Activated CD4-positive, alpha-beta memory T cell treated with anti-CD3 and anti-CD28 coated beads for 36 hours (primary cell): Measurements from ENCODE around the gene GRHL1. TPM values are rescaled to one million over a fixed set of nuclear protein-coding genes. Genes with fewer than 3 reads are reported as not detected.
A peak's percentile ranks its signal among the peaks of the same experiment; 100 is the strongest.

Source experiments
- CTCF ChIA-PET: fragments of 350-600 bp; sonication (Branson Sonifier 250); formaldehyde crosslinking; loops from one replicate; lab custom pipeline; 2021; ENCODE audit warnings: antibody characterized with exemption, inconsistent platforms; lab: Charles Lee
- POLR2A ChIA-PET: fragments of 350-600 bp; sonication (Branson Sonifier 250); formaldehyde crosslinking; loops from one replicate; lab custom pipeline; 2021; ENCODE audit warnings: antibody characterized with exemption; lab: Charles Lee
- DNase-seq: peaks from one replicate; pipeline ENCODE4 v3.0.0-alpha.2; 2020
- H3K27ac Mint-ChIP-seq: one replicate; pipeline ENCODE4 v1.8.0; 2021; ENCODE audit warnings: mixed read lengths
- H3K27me3 Mint-ChIP-seq: one replicate; pipeline ENCODE4 v1.8.0; 2021; ENCODE audit warnings: mixed read lengths
- H3K36me3 Mint-ChIP-seq: one replicate; pipeline ENCODE4 v1.8.0; 2021; ENCODE audit warnings: mixed read lengths
- H3K4me1 Mint-ChIP-seq: one replicate; pipeline ENCODE4 v1.8.0; 2021; ENCODE audit warnings: low read depth, mixed read lengths
- H3K4me3 Mint-ChIP-seq: one replicate; pipeline ENCODE4 v1.8.0; 2021; ENCODE audit warnings: mild to moderate bottlenecking, mixed read lengths
- H3K9me3 Mint-ChIP-seq: one replicate; pipeline ENCODE4 v1.8.0; 2021; ENCODE audit warnings: mixed read lengths
- intact Hi-C: fragments of 100-400 bp; cut with micrococcal nuclease; formaldehyde crosslinking; loops from one replicate; pipeline ENCODE4 v1.15.1; 2023
- total RNA-seq, 2 experiments: library from RNA; stranded (reverse); gene quantifications; one replicate each; pipeline ENCODE4 v1.2.3, GENCODE V29; 2021

The GRHL1 gene
- total RNA-seq, 2 experiments from 2014 or later, result 1.00 to 1.1 TPM

DNA sequence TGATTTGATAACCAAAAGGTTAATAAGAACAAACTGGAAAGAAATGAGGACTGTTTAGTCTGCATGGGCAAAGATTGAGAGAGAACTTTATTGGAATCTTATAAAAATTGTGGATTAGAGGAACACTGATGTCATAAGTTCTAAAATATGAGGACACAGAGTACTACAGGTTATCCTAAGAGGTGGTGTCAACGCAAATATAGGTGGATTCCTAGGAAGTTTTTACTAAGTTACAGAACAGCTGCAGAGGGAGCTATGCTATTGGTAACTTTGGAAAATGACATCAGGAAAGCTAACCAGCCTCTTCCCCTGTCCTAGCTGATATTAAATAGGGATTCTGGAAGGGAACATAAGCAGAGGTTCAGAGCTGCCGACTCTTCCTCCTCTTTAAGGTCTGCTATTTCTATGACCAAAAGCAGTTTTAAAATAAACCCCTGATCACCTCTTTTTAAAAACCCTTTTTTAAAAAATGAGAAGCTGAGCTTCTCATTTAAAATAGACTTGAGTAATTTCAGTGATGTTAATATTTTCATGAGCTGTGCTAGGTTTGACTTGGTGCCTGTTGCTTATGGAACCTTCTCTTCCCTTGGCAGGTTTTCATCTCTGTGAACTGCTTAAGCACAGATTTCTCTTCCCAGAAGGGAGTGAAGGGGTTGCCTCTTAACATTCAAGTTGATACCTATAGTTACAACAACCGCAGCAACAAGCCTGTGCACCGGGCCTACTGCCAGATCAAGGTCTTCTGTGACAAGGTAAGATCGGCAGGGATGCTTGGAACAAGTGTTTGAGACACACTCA lies 34.2 kb downstream of the GRHL1 start:
- ChIA-PET CTCF (interaction anchor here (0.6 to 6.9 kb wide), 19 partner anchors 9 to 1119 kb away, joined by 3 to 149 read pairs (median 4); partner anchors contain the start of gene KLF11), POLR2A (no interaction called here)
- Mint-ChIP-seq H3K27me3 (peaks cover 5% of the 10 kb centered on the region), H3K4me1 (peaks cover 10% of the 10 kb centered on the region), H3K4me3 (no peak overlapping the region), H3K27ac (no peak overlapping the region), H3K36me3 (no peaks in the 10 kb centered on the region), H3K9me3 (no peaks in the 10 kb centered on the region)
- no peak for DNase-seq
- intact Hi-C loops, result no loop called here

DNA sequence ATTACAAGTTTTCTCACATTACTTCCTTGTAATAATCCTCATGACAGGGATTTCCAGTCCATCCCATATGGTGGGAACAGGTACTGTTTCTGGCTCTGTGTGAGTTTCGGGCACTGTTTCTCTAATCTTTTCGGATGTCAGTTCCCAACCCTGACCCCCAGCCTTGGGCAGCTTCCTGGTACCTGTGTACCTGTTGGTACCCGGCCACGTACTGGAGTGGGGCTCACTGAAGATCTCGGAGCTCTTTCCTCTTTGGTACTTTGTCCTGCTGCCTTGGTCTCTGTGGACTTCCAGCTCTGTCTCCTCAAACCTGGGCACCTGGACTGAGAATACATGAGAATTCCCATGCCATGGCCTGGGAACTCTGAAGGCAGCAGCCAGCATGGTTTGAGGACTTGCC lies 36.8 kb downstream of the GRHL1 start:
- CTCF ChIA-PET, result interaction anchor here (5.4 kb wide), 1 partner anchor 60 kb away, joined by 149 read pairs; no protein-coding TSS in a partner anchor
- H3K4me1 Mint-ChIP-seq, result peaks cover 11% of the 10 kb centered on the region
- intact Hi-C loops, result no loop called here
- DNase-seq, result no peak
- no peak overlapping the region for H3K27ac Mint-ChIP-seq
- no peak overlapping the region for H3K4me3 Mint-ChIP-seq
- H3K27me3 Mint-ChIP-seq, result peaks cover 3% of the 10 kb centered on the region
- H3K9me3 Mint-ChIP-seq, result no peaks in the 10 kb centered on the region
- H3K36me3 Mint-ChIP-seq, result no peaks in the 10 kb centered on the region
- POLR2A ChIA-PET, result no interaction called here

DNA sequence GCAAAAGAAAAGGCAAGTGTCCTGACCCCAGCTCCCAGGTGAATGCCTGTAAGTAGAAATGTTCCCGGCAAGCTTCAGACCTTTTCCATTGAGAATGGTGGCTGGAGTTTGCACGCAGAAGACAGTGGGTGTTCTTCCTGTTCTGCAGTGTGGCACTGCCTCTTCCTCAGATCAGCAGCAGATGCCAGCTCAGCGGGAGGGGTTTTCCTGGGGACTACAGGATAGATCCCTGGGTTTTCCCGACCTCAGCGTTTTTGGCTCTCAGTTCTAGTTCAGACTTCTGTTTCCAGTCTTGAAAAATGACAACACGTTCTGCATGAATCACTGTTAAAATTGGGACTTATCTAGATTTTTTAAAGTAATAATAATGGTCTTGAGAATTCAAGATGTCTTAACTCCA lies 39.2 kb downstream of the GRHL1 start:
- DNase-seq, result peak; percentile 33
- CTCF ChIA-PET, result interaction anchor here (1.4 to 1.6 kb wide), 3 partner anchors 58 to 178 kb away, joined by 3 to 6 read pairs (median 4); no protein-coding TSS in a partner anchor

DNA sequence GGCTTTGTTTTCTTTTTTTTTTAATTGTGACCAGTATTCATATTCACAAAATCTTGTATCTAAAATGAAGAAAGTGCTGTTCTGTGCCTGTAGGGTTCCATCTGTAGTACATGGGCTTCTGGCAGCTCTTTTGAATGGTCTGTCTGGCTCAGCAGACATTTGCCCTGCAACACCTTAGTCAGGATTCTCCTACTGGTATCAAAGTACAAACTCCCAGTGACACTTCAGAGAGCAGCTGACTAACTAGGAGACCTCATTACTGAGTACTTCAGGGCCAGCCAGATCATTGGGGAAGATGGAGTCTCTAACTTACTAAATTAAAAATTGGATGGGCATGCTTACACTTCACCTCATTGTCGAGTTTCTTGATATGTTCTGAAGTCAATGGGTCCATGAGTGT lies 39.7 kb downstream of the GRHL1 start:
- Mint-ChIP-seq H3K27me3 (no peaks in the 10 kb centered on the region), H3K36me3 (no peaks in the 10 kb centered on the region), H3K4me1 (peaks cover 17% of the 10 kb centered on the region), H3K4me3 (no peak overlapping the region), H3K27ac (no peak overlapping the region), H3K9me3 (no peaks in the 10 kb centered on the region)
- POLR2A ChIA-PET, result no interaction called here
- intact Hi-C loops, result loop anchor here (5.0 kb wide), 1 partner anchor 36 kb away; no protein-coding TSS in a partner anchor
- no peak for DNase-seq
- CTCF ChIA-PET, result interaction anchor here (1.4 kb wide), 1 partner anchor 81 kb away, joined by 3 read pairs; no protein-coding TSS in a partner anchor

More for the DNA sequence above, 39.2 kb downstream of the GRHL1 start:
- H3K4me3 Mint-ChIP-seq, result no peak overlapping the region
- H3K9me3 Mint-ChIP-seq, result no peaks in the 10 kb centered on the region
- no peaks in the 10 kb centered on the region for H3K27me3 Mint-ChIP-seq
- intact Hi-C loops, result loop anchor here (5.0 kb wide), 1 partner anchor 37 kb away; no protein-coding TSS in a partner anchor
- no peak overlapping the region for H3K27ac Mint-ChIP-seq
- H3K4me1 Mint-ChIP-seq, result peaks cover 17% of the 10 kb centered on the region
- H3K36me3 Mint-ChIP-seq, result no peaks in the 10 kb centered on the region
- POLR2A ChIA-PET, result no interaction called here

DNA sequence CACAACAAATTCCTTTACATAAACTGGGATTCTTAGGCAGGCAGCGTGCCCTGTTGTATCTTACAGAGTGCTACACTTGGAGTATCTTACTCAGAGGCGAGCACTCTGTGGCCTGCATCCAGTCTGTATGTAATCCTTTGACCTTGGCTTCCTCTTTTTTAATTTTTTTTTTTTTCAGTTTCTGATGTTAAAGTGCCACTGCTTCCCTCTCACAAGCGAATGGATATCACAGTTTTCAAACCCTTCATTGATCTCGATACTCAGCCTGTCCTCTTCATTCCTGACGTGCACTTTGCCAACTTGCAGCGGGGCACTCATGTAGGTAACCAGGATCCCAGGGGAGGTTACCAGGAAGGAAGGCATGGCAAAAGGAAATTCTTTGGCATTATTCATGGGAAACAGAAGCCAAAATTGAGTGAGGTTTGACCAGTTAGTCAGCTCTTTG lies 40.4 kb downstream of the GRHL1 start:
- POLR2A ChIA-PET, result no interaction called here
- intact Hi-C loops, result loop anchor here (5.0 kb wide), 1 partner anchor 35 kb away; no protein-coding TSS in a partner anchor
- no peak for DNase-seq
- no peaks in the 10 kb centered on the region for H3K27me3 Mint-ChIP-seq
- H3K9me3 Mint-ChIP-seq, result no peaks in the 10 kb centered on the region
- peaks cover 17% of the 10 kb centered on the region for H3K4me1 Mint-ChIP-seq
- H3K36me3 Mint-ChIP-seq, result no peaks in the 10 kb centered on the region
- CTCF ChIA-PET, result interaction anchor here (5.6 kb wide), 1 partner anchor 8 kb away, joined by 44 read pairs; no protein-coding TSS in a partner anchor
- H3K27ac Mint-ChIP-seq, result no peak overlapping the region
- no peak overlapping the region for H3K4me3 Mint-ChIP-seq

DNA sequence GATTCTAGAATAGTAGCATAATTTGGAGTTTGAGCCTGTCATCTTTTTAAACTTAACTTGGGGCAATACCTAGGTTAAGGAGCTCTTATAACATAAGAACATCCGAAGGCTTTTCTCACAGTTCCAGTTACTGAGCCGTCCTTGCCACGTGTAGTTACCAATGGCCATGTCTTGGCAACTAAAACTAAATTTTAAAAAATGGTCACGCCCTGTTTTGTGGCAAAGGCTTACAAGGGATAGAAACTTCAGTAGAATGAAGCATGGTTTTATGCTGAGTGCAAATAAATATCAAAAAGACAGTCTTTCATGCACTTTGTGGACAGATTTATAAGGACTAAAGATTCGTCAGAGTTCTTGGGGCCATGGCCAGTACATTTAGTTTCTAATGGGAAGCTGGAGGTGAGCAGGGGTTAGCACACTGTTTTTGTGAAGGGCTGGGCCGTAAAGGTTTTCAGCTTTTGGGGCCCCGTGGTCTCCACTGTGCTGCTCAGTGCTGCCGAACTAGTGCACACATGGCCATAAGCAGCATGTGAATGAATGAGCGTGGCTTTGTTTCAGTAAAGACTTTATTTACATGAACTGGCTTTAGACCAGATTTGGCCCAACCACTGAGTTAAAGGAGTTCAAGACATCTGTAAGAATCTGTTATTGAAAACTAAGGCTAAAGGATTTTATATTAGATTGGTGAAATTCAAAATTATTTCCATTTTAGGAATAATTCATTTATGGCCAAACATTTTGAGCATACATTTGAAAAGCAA lies 41.1 kb downstream of the GRHL1 start:
- ChIA-PET CTCF (interaction anchor here (0.7 to 5.6 kb wide), 3 partner anchors 9 to 179 kb away, joined by 4 to 44 read pairs (median 8); no protein-coding TSS in a partner anchor), POLR2A (no interaction called here)
- H3K9me3 Mint-ChIP-seq, result no peaks in the 10 kb centered on the region
- intact Hi-C loops, result loop anchor here (5.0 kb wide), 1 partner anchor 35 kb away; no protein-coding TSS in a partner anchor
- H3K4me1 Mint-ChIP-seq, result peaks cover 17% of the 10 kb centered on the region
- H3K4me3 Mint-ChIP-seq, result no peak overlapping the region
- H3K27me3 Mint-ChIP-seq, result no peaks in the 10 kb centered on the region
- no peaks in the 10 kb centered on the region for H3K36me3 Mint-ChIP-seq
- no peak for DNase-seq
- H3K27ac Mint-ChIP-seq, result no peak overlapping the region

DNA sequence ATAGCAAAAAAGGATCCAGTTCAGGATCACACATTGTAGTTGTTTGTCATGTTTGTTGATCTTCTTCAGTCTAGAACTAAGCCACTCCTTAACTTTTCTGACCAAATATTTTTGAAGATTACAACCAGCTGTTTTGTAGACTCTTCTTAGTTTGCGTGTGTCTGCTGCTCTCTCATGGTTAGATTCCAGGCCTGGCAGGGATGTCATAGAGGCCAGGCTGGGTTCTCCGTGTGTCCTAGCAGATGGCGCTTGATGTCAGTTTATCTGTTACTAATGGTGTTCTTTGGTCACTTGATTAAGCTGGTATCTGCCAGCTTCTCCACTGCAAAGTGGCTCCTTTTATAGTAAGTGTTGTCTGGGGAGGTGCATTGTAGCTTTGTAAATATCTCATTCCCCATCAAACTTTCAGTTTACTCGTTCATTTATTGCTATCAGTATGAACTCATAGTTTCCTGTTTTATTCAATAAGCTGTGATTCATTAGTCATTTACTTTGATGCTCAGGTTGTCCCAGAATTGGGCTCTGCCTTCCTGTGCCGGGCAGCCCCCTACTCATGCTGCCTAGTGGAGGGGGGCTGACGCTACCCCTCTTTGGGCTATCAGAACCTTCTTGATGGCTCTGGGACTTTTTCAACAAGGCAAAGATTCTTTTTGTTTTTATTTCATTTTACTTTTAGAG lies 42.1 kb downstream of the GRHL1 start:
- no peaks in the 10 kb centered on the region for H3K27me3 Mint-ChIP-seq
- POLR2A ChIA-PET, result interaction anchor here (0.8 kb wide), 1 partner anchor 14 kb away, joined by 3 read pairs; no protein-coding TSS in a partner anchor
- H3K27ac Mint-ChIP-seq, result no peak overlapping the region
- no peaks in the 10 kb centered on the region for H3K36me3 Mint-ChIP-seq
- H3K4me3 Mint-ChIP-seq, result no peak overlapping the region
- peak; percentile 57 for DNase-seq
- H3K4me1 Mint-ChIP-seq, result peaks cover 17% of the 10 kb centered on the region
- H3K9me3 Mint-ChIP-seq, result no peaks in the 10 kb centered on the region
- intact Hi-C loops, result loop anchor here (5.0 kb wide), 1 partner anchor 34 kb away; no protein-coding TSS in a partner anchor
- CTCF ChIA-PET, result interaction anchor here (0.7 to 5.6 kb wide), 5 partner anchors 10 to 179 kb away, joined by 3 to 44 read pairs (median 3); no protein-coding TSS in a partner anchor

DNA sequence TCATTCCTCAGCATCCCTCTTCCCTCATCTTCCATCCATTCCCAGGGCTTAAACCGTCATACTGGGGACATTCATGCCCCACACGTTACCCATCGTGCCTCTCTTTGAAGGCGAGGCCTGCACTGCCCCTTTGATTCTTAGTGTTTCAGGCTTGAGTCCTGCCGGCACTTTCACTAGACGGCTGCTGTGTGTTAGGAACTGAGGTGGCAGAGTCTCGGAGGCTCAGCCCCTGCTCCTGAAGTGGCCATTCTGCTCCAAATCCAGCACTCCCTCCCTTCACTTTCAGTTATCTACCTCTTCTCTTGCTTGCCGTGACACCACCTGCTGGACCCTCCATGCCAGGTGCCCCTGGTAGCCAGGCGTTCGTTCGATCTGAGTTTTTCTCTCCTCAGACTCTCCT lies 43.0 kb downstream of the GRHL1 start:
- Mint-ChIP-seq H3K4me1 (peaks cover 17% of the 10 kb centered on the region), H3K27ac (no peak overlapping the region), H3K36me3 (no peaks in the 10 kb centered on the region), H3K9me3 (no peaks in the 10 kb centered on the region), H3K27me3 (no peaks in the 10 kb centered on the region), H3K4me3 (no peak overlapping the region)
- ChIA-PET POLR2A (no interaction called here), CTCF (interaction anchor here (1.5 to 5.6 kb wide), 2 partner anchors 11 to 54 kb away, joined by 8 to 44 read pairs; no protein-coding TSS in a partner anchor)
- DNase-seq, result no peak
- intact Hi-C loops, result loop anchor here (5.0 kb wide), 1 partner anchor 33 kb away; no protein-coding TSS in a partner anchor

DNA sequence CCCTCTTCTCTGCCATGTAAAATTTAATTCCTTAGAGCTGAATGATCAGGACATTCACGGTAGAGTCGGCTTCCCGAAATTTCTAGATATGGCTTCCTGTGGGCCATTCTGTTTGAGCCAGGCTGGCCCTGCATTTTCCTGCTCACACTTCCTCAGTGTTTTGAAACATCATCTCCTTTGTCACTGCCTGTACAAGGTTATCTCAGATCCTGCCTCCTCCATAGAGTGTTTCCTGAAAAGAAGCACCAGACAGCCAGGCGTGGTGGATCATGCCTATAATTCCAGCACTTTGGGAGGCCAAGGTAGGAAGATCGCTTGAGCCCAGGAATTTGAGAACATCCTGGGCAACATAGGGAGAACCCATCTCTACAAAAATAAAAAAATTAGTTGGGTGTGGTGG lies 43.6 kb downstream of the GRHL1 start:
- Mint-ChIP-seq H3K27me3 (no peaks in the 10 kb centered on the region), H3K4me1 (peaks cover 17% of the 10 kb centered on the region), H3K4me3 (no peak overlapping the region), H3K9me3 (no peaks in the 10 kb centered on the region), H3K36me3 (no peaks in the 10 kb centered on the region), H3K27ac (no peak overlapping the region)
- intact Hi-C loops, result no loop called here
- POLR2A ChIA-PET, result no interaction called here
- no peak for DNase-seq
- CTCF ChIA-PET, result interaction anchor here (0.5 to 5.6 kb wide), 3 partner anchors 9 to 38 kb away, joined by 3 to 44 read pairs (median 5); no protein-coding TSS in a partner anchor

DNA sequence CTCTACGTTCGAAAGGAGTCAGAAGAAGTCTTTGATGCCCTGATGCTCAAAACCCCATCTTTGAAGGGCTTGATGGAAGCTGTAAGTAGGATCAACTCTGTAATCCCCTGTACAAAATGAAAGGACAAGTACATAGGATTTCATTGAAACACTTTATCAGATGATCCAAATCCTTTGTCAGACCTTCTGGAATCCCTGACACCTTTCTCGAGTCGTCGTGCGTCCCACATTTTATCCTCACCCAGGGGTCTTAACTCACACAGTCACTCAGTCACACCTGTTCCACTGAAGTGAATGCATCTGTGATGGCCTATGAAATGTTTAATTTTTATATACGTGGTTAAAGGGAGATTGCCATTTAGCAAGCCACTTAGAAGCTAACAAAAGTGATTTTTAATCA lies 44.8 kb downstream of the GRHL1 start:
- Mint-ChIP-seq H3K36me3 (no peaks in the 10 kb centered on the region), H3K4me1 (peaks cover 12% of the 10 kb centered on the region), H3K4me3 (no peak overlapping the region), H3K27me3 (no peaks in the 10 kb centered on the region), H3K27ac (no peak overlapping the region), H3K9me3 (no peaks in the 10 kb centered on the region)
- POLR2A ChIA-PET, result no interaction called here
- CTCF ChIA-PET, result interaction anchor here (0.6 to 5.6 kb wide), 3 partner anchors 10 to 53 kb away, joined by 3 to 44 read pairs (median 5); no protein-coding TSS in a partner anchor
- intact Hi-C loops, result no loop called here
- no peak for DNase-seq

DNA sequence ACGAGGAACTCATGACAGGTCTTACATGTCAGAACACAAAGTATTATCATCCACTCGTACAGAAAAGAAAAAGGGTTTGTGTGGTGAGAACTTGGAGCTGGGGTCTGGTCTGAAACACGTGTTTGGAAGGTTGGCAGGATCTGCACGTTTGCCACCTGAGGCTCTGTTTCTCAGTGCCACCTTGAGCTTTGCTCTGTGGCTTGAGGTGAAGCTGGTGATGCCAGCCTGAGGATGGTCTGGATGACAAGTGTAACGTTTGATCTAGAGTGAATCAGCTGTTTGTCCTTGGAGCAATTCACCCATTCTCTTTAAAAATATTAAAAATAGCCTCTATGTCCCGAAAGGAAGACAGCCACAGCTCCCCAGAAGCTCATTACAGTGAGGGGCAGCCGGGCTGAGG lies 46.4 kb downstream of the GRHL1 start:
- CTCF ChIA-PET, result interaction anchor here (0.8 kb wide), 1 partner anchor 10 kb away, joined by 3 read pairs; no protein-coding TSS in a partner anchor
- Mint-ChIP-seq H3K27ac (no peak overlapping the region), H3K4me1 (peaks cover 12% of the 10 kb centered on the region), H3K9me3 (no peaks in the 10 kb centered on the region), H3K4me3 (no peak overlapping the region), H3K36me3 (no peaks in the 10 kb centered on the region), H3K27me3 (no peaks in the 10 kb centered on the region)
- intact Hi-C loops, result no loop called here
- POLR2A ChIA-PET, result no interaction called here
- no peak for DNase-seq
